ENCODE measurements around the gene ZFR2.

DNA sequence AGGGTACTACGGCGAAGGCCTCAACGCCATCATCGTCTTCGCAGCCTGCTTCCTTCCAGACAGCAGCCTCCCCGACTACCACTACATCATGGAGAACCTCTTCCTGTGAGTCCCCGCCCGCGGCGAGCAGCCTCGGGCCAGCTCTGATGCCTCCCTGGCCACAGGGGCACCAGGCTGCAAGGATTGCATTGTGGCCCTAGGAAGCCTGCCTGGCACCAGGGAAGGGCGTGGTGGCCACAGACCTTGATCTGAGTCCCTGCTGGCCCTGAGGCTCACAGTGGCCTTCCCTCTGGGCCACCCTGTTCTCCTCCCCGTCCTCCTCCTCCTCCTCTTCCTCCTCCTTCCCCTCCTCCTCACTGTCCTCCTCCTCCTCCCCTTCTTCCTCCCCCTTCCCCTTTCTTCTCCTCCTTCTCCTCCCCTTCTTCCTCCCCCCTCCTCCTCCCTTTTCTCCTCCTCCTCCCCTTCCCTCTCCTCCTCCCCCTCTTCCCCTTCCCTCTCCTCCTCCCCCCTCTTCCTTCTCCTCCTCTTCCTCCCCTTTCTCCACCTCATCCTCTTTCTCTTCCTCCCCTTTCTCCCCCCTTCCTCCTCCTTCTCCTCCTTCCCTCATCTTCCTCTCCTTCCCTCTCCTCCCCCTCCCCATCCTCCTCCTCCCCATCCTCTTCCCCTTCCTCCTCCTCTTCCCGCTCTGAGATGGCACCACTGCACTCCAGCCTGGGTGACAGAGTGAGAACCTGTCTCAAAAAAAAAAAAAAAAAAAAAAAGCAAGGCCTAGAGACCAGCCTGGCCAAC lies 39.6 kb upstream of the ZFR2 start:
- TF ChIP-seq EZH2 (IDR thresholded peaks at IDR 0.05; ENCODE audit: insufficient read depth, poor library complexity, severe bottlenecking) (no peak), EZH2phosphoT487 (IDR thresholded peaks at IDR 0.05; ENCODE audit: insufficient read depth, low read depth) (no peak)

All from GM23248 (cell line).